B cell (primary cell): ENCODE results near the gene KRT14.
"Not testable (repeated sequence)": the region's sequence is repeated elsewhere in the genome, so short reads cannot be mapped to it uniquely, and the experiment has no call there.

Source experiments
- EZH2 ChIP-seq: IDR thresholded peaks from 2 replicates; pipeline ENCODE4 v1.6.1; 2012; ENCODE audit warnings: borderline replicate concordance, low read depth, mild to moderate bottlenecking, moderate library complexity, low read length; ENCODE audit not compliant: insufficient read depth, poor library complexity, severe bottlenecking
- TF ChIP-seq, protein P1 (sequence below): fragments of 200-600 bp; IDR thresholded peaks from one replicate; pipeline ENCODE4 v1.8.0; 2022; ENCODE audit warnings: antibody characterized with exemption, mild to moderate bottlenecking

DNA sequence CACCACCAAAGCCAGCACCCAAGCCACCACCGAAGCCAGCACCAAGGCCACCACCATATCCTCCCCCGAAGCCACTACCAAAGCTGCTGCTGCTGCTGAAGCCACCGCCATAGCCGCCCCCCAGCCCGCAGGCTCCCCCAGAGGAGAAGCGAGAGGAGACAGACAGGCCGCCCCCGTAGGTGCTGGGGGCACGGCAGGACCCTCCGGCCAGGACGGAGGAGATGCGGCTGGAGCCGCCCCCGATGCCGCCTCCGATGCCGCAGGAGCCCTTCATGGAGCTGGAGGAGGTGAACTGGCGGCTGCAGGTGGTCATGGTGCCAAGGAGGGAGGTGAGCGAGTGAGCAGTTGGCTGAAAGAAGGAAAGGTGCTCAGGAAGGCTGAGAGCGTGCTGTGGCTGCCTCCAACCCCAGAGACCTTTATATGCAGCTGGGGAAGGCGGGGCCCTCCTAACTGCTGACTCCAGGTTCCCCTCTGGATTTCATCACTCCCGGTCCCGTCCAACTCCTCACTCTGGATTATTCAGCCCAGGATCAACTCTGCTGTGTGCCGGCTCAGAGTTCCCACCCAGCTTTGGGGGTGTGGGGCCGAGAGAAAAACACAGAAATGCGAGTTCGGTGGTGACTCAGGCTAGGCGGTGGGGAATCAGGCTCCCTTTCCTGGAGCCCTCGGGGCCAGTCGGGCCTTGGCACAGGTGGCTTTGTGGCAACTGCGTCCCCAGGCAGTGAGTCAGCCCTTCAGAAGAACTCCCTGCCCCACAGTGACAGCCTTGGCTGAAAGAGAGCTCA lies 25.9 kb upstream of the KRT14 start, which contains the start of gene KRT16:
- TF ChIP-seq EZH2, result not testable (repeated sequence)
- TF ChIP-seq, protein P1, sequence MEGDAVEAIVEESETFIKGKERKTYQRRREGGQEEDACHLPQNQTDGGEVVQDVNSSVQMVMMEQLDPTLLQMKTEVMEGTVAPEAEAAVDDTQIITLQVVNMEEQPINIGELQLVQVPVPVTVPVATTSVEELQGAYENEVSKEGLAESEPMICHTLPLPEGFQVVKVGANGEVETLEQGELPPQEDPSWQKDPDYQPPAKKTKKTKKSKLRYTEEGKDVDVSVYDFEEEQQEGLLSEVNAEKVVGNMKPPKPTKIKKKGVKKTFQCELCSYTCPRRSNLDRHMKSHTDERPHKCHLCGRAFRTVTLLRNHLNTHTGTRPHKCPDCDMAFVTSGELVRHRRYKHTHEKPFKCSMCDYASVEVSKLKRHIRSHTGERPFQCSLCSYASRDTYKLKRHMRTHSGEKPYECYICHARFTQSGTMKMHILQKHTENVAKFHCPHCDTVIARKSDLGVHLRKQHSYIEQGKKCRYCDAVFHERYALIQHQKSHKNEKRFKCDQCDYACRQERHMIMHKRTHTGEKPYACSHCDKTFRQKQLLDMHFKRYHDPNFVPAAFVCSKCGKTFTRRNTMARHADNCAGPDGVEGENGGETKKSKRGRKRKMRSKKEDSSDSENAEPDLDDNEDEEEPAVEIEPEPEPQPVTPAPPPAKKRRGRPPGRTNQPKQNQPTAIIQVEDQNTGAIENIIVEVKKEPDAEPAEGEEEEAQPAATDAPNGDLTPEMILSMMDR, result not testable (repeated sequence)
